ENCODE measurements around the gene CIROP.

CIROP gene

DNA sequence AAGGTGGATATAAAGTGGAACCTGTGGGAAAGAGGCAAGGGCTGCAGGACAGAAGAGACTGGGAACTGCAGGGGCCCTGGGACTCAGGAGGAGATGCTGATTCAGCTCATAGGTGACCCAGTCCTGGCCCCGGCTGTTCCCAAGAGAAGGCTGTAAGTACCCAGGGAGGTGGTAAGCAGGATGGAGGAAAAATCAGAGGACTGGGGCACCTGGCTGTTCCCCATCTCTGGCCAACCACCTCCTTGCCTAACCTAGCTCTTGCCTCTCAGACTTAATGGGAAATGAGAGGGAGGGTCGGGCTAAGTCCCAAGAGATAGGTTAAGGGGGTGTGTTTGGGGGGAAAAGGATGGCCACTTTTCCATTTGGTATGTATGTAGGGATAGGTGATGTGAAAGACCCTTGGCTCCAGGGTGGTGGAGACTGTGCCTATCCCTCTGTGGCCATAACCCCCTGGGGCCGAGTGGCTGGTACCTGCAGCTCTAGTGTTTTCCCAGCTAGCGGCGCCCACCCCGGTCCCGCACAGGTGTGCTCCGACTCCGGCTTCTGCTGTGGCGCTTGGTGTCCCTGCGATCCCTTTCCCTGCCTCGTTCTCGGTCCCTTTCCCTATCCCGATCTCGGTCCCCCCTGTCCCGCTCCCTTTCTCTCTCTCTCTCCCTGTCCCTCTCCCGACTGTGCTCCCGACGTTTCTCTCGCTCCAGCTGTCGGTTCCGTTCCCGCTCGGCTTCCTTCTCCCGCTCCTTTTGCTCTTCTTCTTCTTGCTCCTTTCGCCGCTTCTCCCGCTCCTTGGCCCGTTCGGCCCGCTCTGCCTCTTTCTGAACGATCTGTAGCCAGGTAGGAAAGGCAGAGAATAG lies 45.9 kb downstream of the CIROP start:
- Histone ChIP-seq H2AK5ac (ENCODE audit: low read length) (no peak overlapping the region), H4K12ac (ENCODE audit: low read depth, low read length) (no peak overlapping the region), H4K91ac (ENCODE audit: low read depth, low read length) (no peak overlapping the region), H3K14ac (ENCODE audit: low read length) (no peak overlapping the region), H3K9me3 (ENCODE audit: insufficient read depth, low read depth, low read length) (peaks cover 1% of the 10 kb centered on the region), H3K4me3 (ENCODE audit: low read depth, low read length) (no peak overlapping the region), H2BK120ac (ENCODE audit: insufficient read depth, low read length, poor library complexity) (no peak overlapping the region), H3K23ac (ENCODE audit: low read length) (no peak overlapping the region), H2BK5ac (ENCODE audit: low read depth, low read length, poor library complexity) (no peak overlapping the region), H2BK12ac (ENCODE audit: low read length) (no peak overlapping the region), H3K18ac (ENCODE audit: low read length) (no peak overlapping the region), H2AFZ (ENCODE audit: insufficient read depth, low read length, poor library complexity) (no peak overlapping the region), H3K4ac (ENCODE audit: low read depth, low read length) (no peak overlapping the region), H3K27me3 (ENCODE audit: insufficient read depth, low read length) (no peaks in the 10 kb centered on the region), H4K8ac (ENCODE audit: low read depth, low read length) (no peak overlapping the region), H3K4me1 (ENCODE audit: control insufficient read depth in 1 of 2, insufficient read depth in 2 of 2, low read length in 2 of 2) (peaks cover 23 to 34% of the 10 kb centered on the region in 2 experiments), H3K27ac (ENCODE audit: low read depth, low read length) (no peak overlapping the region), H3K4me2 (ENCODE audit: low read length) (no peak overlapping the region), H3K79me1 (ENCODE audit: low read length) (peaks cover 24% of the 10 kb centered on the region), H3K36me3 (ENCODE audit: control insufficient read depth in 1 of 2, insufficient read depth in 2 of 2, low read length in 2 of 2) (peaks cover 49 to 59% of the 10 kb centered on the region in 2 experiments), H3K79me2 (ENCODE audit: control insufficient read depth, insufficient read depth, low read length, poor library complexity) (peaks cover 9% of the 10 kb centered on the region), H3K9ac (ENCODE audit: low read length) (no peak overlapping the region)
- DNase-seq: no peak
- WGBS (ENCODE audit: extremely low coverage, insufficient coverage, insufficient read length): no CpG with 5 or more reads among the region's 32 CpGs

DNA sequence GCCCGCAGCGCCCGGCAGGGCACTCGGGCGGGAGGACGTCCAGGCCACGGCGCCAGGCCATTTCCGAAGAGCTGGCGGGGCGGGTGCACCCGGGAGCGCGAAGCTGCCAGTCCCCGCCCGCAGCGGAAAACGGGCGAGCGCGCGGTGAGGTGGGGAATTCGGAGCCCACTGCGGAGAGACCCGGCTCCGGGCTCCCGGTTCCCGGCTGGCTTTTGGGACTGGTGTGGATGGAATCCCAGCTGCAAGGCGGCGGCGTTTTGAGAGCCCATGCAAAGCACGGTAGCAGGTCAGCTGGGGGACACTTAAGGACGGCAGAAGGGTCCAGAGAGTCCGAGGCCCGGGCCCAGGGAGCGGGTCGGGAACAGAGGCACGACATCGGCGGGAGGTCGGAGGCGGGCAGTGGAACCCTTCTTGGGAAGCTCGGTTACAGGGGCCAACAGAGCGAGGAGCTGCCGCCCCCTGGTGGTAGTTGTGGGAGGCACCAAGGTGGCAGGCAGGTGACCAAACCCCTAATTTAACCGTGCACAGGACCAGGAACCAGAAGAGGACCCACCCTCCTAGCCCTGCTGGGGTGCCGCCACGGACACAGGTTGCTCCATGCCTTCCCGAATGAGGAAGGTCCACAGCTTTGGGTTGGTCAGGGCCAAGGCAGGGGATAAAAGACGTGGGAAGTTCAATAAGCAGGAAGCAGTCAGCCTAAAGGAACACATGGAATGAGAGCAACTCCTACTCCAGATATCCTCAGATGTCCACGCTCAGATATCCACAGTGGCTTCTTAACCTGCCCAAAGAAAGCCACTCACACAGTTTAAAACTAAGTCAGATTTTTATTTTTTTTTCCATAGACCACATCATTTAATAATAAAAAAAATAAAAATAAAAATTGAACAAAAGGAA lies 46.8 kb downstream of the CIROP start:
- Histone ChIP-seq H4K91ac (ENCODE audit: low read depth, low read length) (peak overlapping the region; percentile 83), H3K4me3 (ENCODE audit: low read depth, low read length) (peak overlapping the region; percentile 75), H3K4ac (ENCODE audit: low read depth, low read length) (peak overlapping the region; percentile 76), H3K14ac (ENCODE audit: low read length) (peak overlapping the region; percentile 36), H4K8ac (ENCODE audit: low read depth, low read length) (peak overlapping the region; percentile 57), H3K9me3 (ENCODE audit: insufficient read depth, low read depth, low read length) (peaks cover 3% of the 10 kb centered on the region), H2AK5ac (ENCODE audit: low read length) (peak overlapping the region; percentile 60), H3K18ac (ENCODE audit: low read length) (peak overlapping the region; percentile 70), H2BK120ac (ENCODE audit: insufficient read depth, low read length, poor library complexity) (peak overlapping the region; percentile 88), H2AFZ (ENCODE audit: insufficient read depth, low read length, poor library complexity) (peak overlapping the region; percentile 66), H3K9ac (ENCODE audit: low read length) (peak overlapping the region; percentile 73), H3K4me1 (ENCODE audit: control insufficient read depth in 1 of 2, insufficient read depth in 2 of 2, low read length in 2 of 2) (peaks cover 19 to 29% of the 10 kb centered on the region in 2 experiments), H3K27me3 (ENCODE audit: insufficient read depth, low read length) (no peaks in the 10 kb centered on the region), H3K23ac (ENCODE audit: low read length) (no peak overlapping the region), H3K4me2 (ENCODE audit: low read length) (peak overlapping the region; percentile 67), H2BK5ac (ENCODE audit: low read depth, low read length, poor library complexity) (peak overlapping the region; percentile 87), H3K36me3 (ENCODE audit: control insufficient read depth in 1 of 2, insufficient read depth in 2 of 2, low read length in 2 of 2) (peaks cover 57 to 62% of the 10 kb centered on the region in 2 experiments), H4K12ac (ENCODE audit: low read depth, low read length) (peak overlapping the region; percentile 45), H2BK12ac (ENCODE audit: low read length) (no peak overlapping the region), H3K79me1 (ENCODE audit: low read length) (peaks cover 23% of the 10 kb centered on the region), H3K27ac (ENCODE audit: low read depth, low read length) (peak overlapping the region; percentile 89), H3K79me2 (ENCODE audit: control insufficient read depth, insufficient read depth, low read length, poor library complexity) (peaks cover 9% of the 10 kb centered on the region)
- peak; percentile 89 to 95 for DNase-seq
- WGBS (ENCODE audit: extremely low coverage, insufficient coverage, insufficient read length): no CpG with 5 or more reads among the region's 51 CpGs

DNA sequence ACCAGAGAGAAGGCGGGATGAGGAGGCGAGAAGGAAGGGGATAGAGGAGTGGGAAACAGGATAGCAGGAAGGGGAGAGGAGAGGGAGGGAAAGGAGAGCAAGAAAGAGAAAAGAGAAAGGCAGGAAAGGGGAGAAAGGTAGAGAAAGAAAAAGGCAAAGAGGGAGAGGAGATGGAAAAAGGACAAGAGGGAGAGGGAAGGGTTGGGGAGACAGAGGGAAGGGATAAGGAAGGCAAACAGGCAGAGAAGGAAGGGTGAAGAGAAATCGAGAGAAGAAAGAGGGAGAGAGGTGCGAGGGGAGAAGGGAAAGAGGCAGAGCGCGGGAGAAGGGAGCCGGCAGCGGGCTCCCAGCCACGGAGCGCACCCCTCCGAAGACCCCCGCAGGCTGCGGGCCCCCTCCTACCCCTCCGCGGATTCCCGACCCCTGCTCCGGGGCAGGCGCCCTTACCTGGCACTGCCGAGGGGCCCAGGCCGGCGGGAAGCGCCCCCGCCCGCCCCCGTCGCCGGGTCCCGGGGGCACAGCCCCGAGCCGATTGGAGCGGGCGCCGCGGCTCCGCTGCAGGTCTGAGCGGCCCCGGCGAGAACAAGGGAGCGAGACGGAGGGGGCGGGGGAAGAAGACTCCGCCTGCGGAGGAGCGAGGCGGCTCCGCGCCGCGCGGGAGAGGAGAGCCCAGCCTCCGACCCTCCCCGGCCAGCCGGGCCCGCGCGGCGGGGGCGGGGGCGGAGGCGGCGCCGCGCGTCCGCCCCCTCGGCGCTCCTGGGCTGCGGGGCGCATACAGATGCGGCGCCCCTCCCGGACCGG lies 47.6 kb downstream of the CIROP start, which contains the start of gene CDH24:
Gene CDH24, minus strand, starts transcription at position 565 of the 801 bp plus-strand sequence. CDS start 1,787 bp downstream, outside the sequence.
- Histone ChIP-seq H2BK120ac (ENCODE audit: insufficient read depth, low read length, poor library complexity) (peak within 1 kb of the TSS; percentile 88), H3K23ac (ENCODE audit: low read length) (no peak within 1 kb of the TSS), H3K18ac (ENCODE audit: low read length) (peak within 1 kb of the TSS; percentile 70), H3K4me3 (ENCODE audit: low read depth, low read length) (peak within 1 kb of the TSS; percentile 76), H4K12ac (ENCODE audit: low read depth, low read length) (peak within 1 kb of the TSS; percentile 45), H3K79me1 (ENCODE audit: low read length) (peaks cover 19% of the 10 kb centered on the region), H3K79me2 (ENCODE audit: control insufficient read depth, insufficient read depth, low read length, poor library complexity) (peaks cover 9% of the 10 kb centered on the region), H2AFZ (ENCODE audit: insufficient read depth, low read length, poor library complexity) (peak within 1 kb of the TSS; percentile 66), H3K4ac (ENCODE audit: low read depth, low read length) (peak within 1 kb of the TSS; percentile 76), H3K9me3 (ENCODE audit: insufficient read depth, low read depth, low read length) (peaks cover 3% of the 10 kb centered on the region), H3K27me3 (ENCODE audit: insufficient read depth, low read length) (no peaks in the 10 kb centered on the region), H3K4me2 (ENCODE audit: low read length) (peak within 1 kb of the TSS; percentile 67), H3K36me3 (ENCODE audit: control insufficient read depth in 1 of 2, insufficient read depth in 2 of 2, low read length in 2 of 2) (peaks cover 59 to 62% of the 10 kb centered on the region in 2 experiments), H2BK5ac (ENCODE audit: low read depth, low read length, poor library complexity) (peak within 1 kb of the TSS; percentile 87), H3K14ac (ENCODE audit: low read length) (peak within 1 kb of the TSS; percentile 40), H2AK5ac (ENCODE audit: low read length) (peak within 1 kb of the TSS; percentile 60), H3K27ac (ENCODE audit: low read depth, low read length) (peak within 1 kb of the TSS; percentile 89), H4K91ac (ENCODE audit: low read depth, low read length) (peak within 1 kb of the TSS; percentile 83), H3K9ac (ENCODE audit: low read length) (peak within 1 kb of the TSS; percentile 77), H3K4me1 (ENCODE audit: control insufficient read depth in 1 of 2, insufficient read depth in 2 of 2, low read length in 2 of 2) (peaks cover 12 to 20% of the 10 kb centered on the region in 2 experiments), H2BK12ac (ENCODE audit: low read length) (peak within 1 kb of the TSS; percentile 10), H4K8ac (ENCODE audit: low read depth, low read length) (peak within 1 kb of the TSS; percentile 57)
- DNase-seq: peak; percentile 54 to 82
- WGBS (ENCODE audit: extremely low coverage, insufficient coverage, insufficient read length): no CpG with 5 or more reads among the region's 73 CpGs
